ENCODE measurements around the gene CNBP. TPM values are rescaled to one million over a fixed set of nuclear protein-coding genes. Genes with fewer than 3 reads are reported as not detected.

The CNBP gene
- total RNA-seq, 1 experiment from 2014 or later: 331 TPM

GRCh38 chr3:129131465-129132088 lies 52.1 kb downstream of the CNBP start:
- DNase-seq: no peak
- no peaks in the 10 kb centered on the region for H3K4me1 Mint-ChIP-seq (ENCODE audit: low read depth, unreplicated experiment)
- CTCF ChIA-PET: interaction anchor here (1.7 kb wide), 1 partner anchor 113 kb away, joined by 4 read pairs; no protein-coding TSS in a partner anchor
- H3K9me3 Mint-ChIP-seq (ENCODE audit: low read depth, unreplicated experiment): no peaks in the 10 kb centered on the region
- TF ChIP-seq CTCF (IDR thresholded peaks at IDR 0.05; ENCODE audit: unreplicated experiment): no peak
- intact Hi-C loops (cut with micrococcal nuclease; ENCODE audit: unreplicated experiment): no loop called here
- no peak overlapping the region for H3K27ac Mint-ChIP-seq (ENCODE audit: unreplicated experiment)
- H3K27me3 Mint-ChIP-seq (ENCODE audit: unreplicated experiment): no peaks in the 10 kb centered on the region
- no TSS peak for BruUV-seq (replicated peaks)
- H3K36me3 Mint-ChIP-seq (ENCODE audit: insufficient read depth, unreplicated experiment): peaks cover 43% of the 10 kb centered on the region
- no peak overlapping the region for H3K4me3 Mint-ChIP-seq (ENCODE audit: low read depth, unreplicated experiment)

GRCh38 chr3:129130291-129130813 lies 53.3 kb downstream of the CNBP start:
- Mint-ChIP-seq H3K9me3 (ENCODE audit: low read depth, unreplicated experiment) (no peaks in the 10 kb centered on the region), H3K27me3 (ENCODE audit: unreplicated experiment) (no peaks in the 10 kb centered on the region), H3K27ac (ENCODE audit: unreplicated experiment) (no peak overlapping the region), H3K36me3 (ENCODE audit: insufficient read depth, unreplicated experiment) (peaks cover 48% of the 10 kb centered on the region), H3K4me1 (ENCODE audit: low read depth, unreplicated experiment) (no peaks in the 10 kb centered on the region), H3K4me3 (ENCODE audit: low read depth, unreplicated experiment) (no peak overlapping the region)
- BruUV-seq (replicated peaks): no TSS peak
- TF ChIP-seq CTCF (IDR thresholded peaks at IDR 0.05; ENCODE audit: unreplicated experiment): no peak
- CTCF ChIA-PET: no interaction called here
- intact Hi-C loops (cut with micrococcal nuclease; ENCODE audit: unreplicated experiment): no loop called here
- DNase-seq: no peak

GRCh38 chr3:129128357-129129155 lies 55.1 kb downstream of the CNBP start:
- intact Hi-C loops (cut with micrococcal nuclease; ENCODE audit: unreplicated experiment): no loop called here
- Mint-ChIP-seq H3K4me1 (ENCODE audit: low read depth, unreplicated experiment) (peaks cover 1% of the 10 kb centered on the region), H3K4me3 (ENCODE audit: low read depth, unreplicated experiment) (no peak overlapping the region), H3K36me3 (ENCODE audit: insufficient read depth, unreplicated experiment) (peaks cover 42% of the 10 kb centered on the region), H3K9me3 (ENCODE audit: low read depth, unreplicated experiment) (no peaks in the 10 kb centered on the region), H3K27me3 (ENCODE audit: unreplicated experiment) (no peaks in the 10 kb centered on the region), H3K27ac (ENCODE audit: unreplicated experiment) (no peak overlapping the region)
- no TSS peak for BruUV-seq (replicated peaks)
- no peak for DNase-seq
- CTCF ChIA-PET: interaction anchor here (0.7 kb wide), 1 partner anchor 76 kb away, joined by 3 read pairs; no protein-coding TSS in a partner anchor
- TF ChIP-seq CTCF (IDR thresholded peaks at IDR 0.05; ENCODE audit: unreplicated experiment): no peak

GRCh38 chr3:129126726-129127280 lies 56.9 kb downstream of the CNBP start:
- intact Hi-C loops (cut with micrococcal nuclease; ENCODE audit: unreplicated experiment): no loop called here
- H3K27me3 Mint-ChIP-seq (ENCODE audit: unreplicated experiment): no peaks in the 10 kb centered on the region
- no peaks in the 10 kb centered on the region for H3K9me3 Mint-ChIP-seq (ENCODE audit: low read depth, unreplicated experiment)
- peaks cover 34% of the 10 kb centered on the region for H3K36me3 Mint-ChIP-seq (ENCODE audit: insufficient read depth, unreplicated experiment)
- H3K4me1 Mint-ChIP-seq (ENCODE audit: low read depth, unreplicated experiment): peaks cover 14% of the 10 kb centered on the region
- no peak for TF ChIP-seq CTCF (IDR thresholded peaks at IDR 0.05; ENCODE audit: unreplicated experiment)
- no peak overlapping the region for H3K27ac Mint-ChIP-seq (ENCODE audit: unreplicated experiment)
- CTCF ChIA-PET: interaction anchor here (0.6 kb wide), 1 partner anchor 29 kb away, joined by 3 read pairs; no protein-coding TSS in a partner anchor
- no TSS peak for BruUV-seq (replicated peaks)
- no peak overlapping the region for H3K4me3 Mint-ChIP-seq (ENCODE audit: low read depth, unreplicated experiment)
- DNase-seq: no peak
